DMS79 (cell line): Measurements from ENCODE around the gene TSHZ3.

Source experiments
- DNase-seq: peaks from one replicate; lab custom pipeline; 2025; lab: John Stamatoyannopoulos, UW

The TSHZ3 gene

GRCh38 chr19:31353833-31354232 lies 4.6 kb upstream of the TSHZ3 start:
- no peak for DNase-seq

GRCh38 chr19:31352782-31353651 lies 3.8 kb upstream of the TSHZ3 start:
- no peak for DNase-seq

GRCh38 chr19:31352296-31352781 lies 3.1 kb upstream of the TSHZ3 start:
- no peak for DNase-seq

GRCh38 chr19:31351855-31352195 lies 2.6 kb upstream of the TSHZ3 start:
- no peak for DNase-seq

- no peak for DNase-seq
Measured at GRCh38 chr19:31351056-31351854, 2.0 kb upstream of the TSHZ3 start.

GRCh38 chr19:31350693-31351055 lies 1.4 kb upstream of the TSHZ3 start:
- DNase-seq: no peak

GRCh38 chr19:31350033-31350692 lies 927 bp upstream of the TSHZ3 start:
- no peak for DNase-seq

GRCh38 chr19:31348481-31349159 lies 616 bp downstream of the TSHZ3 start:
- DNase-seq: peak; percentile 14

GRCh38 chr19:31347828-31348392 lies 1.3 kb downstream of the TSHZ3 start:
- DNase-seq: no peak

- no peak for DNase-seq
Measured at GRCh38 chr19:31347354-31347753, 1.9 kb downstream of the TSHZ3 start.

GRCh38 chr19:31346184-31347059 lies 2.8 kb downstream of the TSHZ3 start:
- peak; percentile 10 for DNase-seq

- DNase-seq: peak; percentile 42
Measured at GRCh38 chr19:31344403-31344802, 4.8 kb downstream of the TSHZ3 start.

- DNase-seq: no peak
Measured at GRCh38 chr19:31342926-31343325, 6.3 kb downstream of the TSHZ3 start.

GRCh38 chr19:31340042-31341025 lies 8.9 kb downstream of the TSHZ3 start:
- DNase-seq: peak; percentile 20

- no peak for DNase-seq
Measured at GRCh38 chr19:31339411-31339810, 9.8 kb downstream of the TSHZ3 start.

GRCh38 chr19:31338069-31338776 lies 11.0 kb downstream of the TSHZ3 start:
- no peak for DNase-seq

GRCh38 chr19:31337008-31337914 lies 12.0 kb downstream of the TSHZ3 start:
- DNase-seq: no peak

GRCh38 chr19:31335716-31336115 lies 13.5 kb downstream of the TSHZ3 start:
- no peak for DNase-seq
